Right atrium auricular region (tissue), 2 donors: ENCODE data around the gene CDA. TPM values are rescaled to one million over a fixed set of nuclear protein-coding genes. Genes with fewer than 3 reads are reported as not detected.
A peak's percentile ranks its signal among the peaks of the same experiment; 100 is the strongest.

Source experiments
- DNase-seq: peaks from one replicate; pipeline ENCODE4 v3.0.0-alpha.2; 2019; ENCODE audit warnings: low spot score
- H3K27ac ChIP-seq, 2 donors: fragments of 200-600 bp; sonication (generic); 1 replicate in 1 of 2; 2 replicates in 1 of 2; pipeline ENCODE4 v1.5.1; 2016 to 2019
- H3K27me3 ChIP-seq, 2 donors: fragments of 200-600 bp; sonication (generic); one replicate each; pipeline versions ENCODE4 v1.5.1 to v1.6.0; 2017 to 2019
- H3K36me3 ChIP-seq: fragments of 200-600 bp; sonication (generic); one replicate; pipeline ENCODE4 v1.5.1; 2016
- H3K4me1 ChIP-seq, 2 donors: fragments of 200-600 bp; sonication (generic); one replicate each; pipeline versions ENCODE4 v1.5.1 to v1.6.0; 2017 to 2019
- H3K4me3 ChIP-seq, 2 donors: fragments of 200-600 bp; sonication (generic); 1 replicate in 1 of 2; 2 replicates in 1 of 2; pipeline ENCODE4 v1.5.1; 2017 to 2019; ENCODE audit warnings: mild to moderate bottlenecking in 1 of 2, moderate library complexity in 1 of 2
- H3K9me3 ChIP-seq, 2 donors: fragments of 200-600 bp; sonication (generic); one replicate each; pipeline ENCODE4 v1.5.1; 2019
- CTCF ChIP-seq, 2 donors: fragments of 200-600 bp; sonication (generic); IDR thresholded peaks; one replicate each; pipeline ENCODE4 v1.5.1; 2019; ENCODE audit warnings: antibody characterized with exemption in 2 of 2
- total RNA-seq, 2 donors: library from RNA; depleted of rRNA; stranded (reverse); fragments of >200 nt; gene quantifications; one replicate each; pipeline ENCODE4 v1.1.0, GENCODE V29; 2016

Gene CDA
- total RNA-seq, 2 donors from 2014 or later, result 1.3 to 6.6 TPM

GRCh38 chr1:20565234-20565633 is 23.7 kb upstream of the CDA start:
- Histone ChIP-seq H3K4me3 (no peak overlapping the region), H3K4me1 (no peaks in the 10 kb centered on the region), H3K27ac (no peak overlapping the region), H3K9me3 (no peaks in the 10 kb centered on the region), H3K27me3 (no peaks in the 10 kb centered on the region), H3K36me3 (no peaks in the 10 kb centered on the region)
- no peak for DNase-seq
- TF ChIP-seq CTCF (IDR thresholded peaks at IDR 0.05), result no peak

- Histone ChIP-seq H3K27me3 (no peaks in the 10 kb centered on the region), H3K27ac (no peak overlapping the region), H3K4me3 (no peak overlapping the region), H3K9me3 (no peaks in the 10 kb centered on the region), H3K36me3 (no peaks in the 10 kb centered on the region), H3K4me1 (no peaks in the 10 kb centered on the region)
- no peak for TF ChIP-seq CTCF (IDR thresholded peaks at IDR 0.05)
- no peak for DNase-seq
Observed at GRCh38 chr1:20569523-20570098, 19.3 kb upstream of the CDA start.

GRCh38 chr1:20571427-20571826 is 17.5 kb upstream of the CDA start:
- no peak for DNase-seq
- no peak for TF ChIP-seq CTCF (IDR thresholded peaks at IDR 0.05)
- H3K4me3 ChIP-seq, result no peak overlapping the region
- H3K27ac ChIP-seq, result no peak overlapping the region
- H3K4me1 ChIP-seq, result no peaks in the 10 kb centered on the region
- H3K36me3 ChIP-seq, result no peaks in the 10 kb centered on the region
- no peaks in the 10 kb centered on the region for H3K9me3 ChIP-seq
- H3K27me3 ChIP-seq, result no peaks in the 10 kb centered on the region

- Histone ChIP-seq H3K36me3 (no peaks in the 10 kb centered on the region), H3K9me3 (no peaks in the 10 kb centered on the region), H3K27me3 (no peaks in the 10 kb centered on the region), H3K27ac (no peak overlapping the region), H3K4me1 (no peaks in the 10 kb centered on the region), H3K4me3 (no peak overlapping the region)
- no peak for DNase-seq
- no peak for TF ChIP-seq CTCF (IDR thresholded peaks at IDR 0.05)
Observed at GRCh38 chr1:20573987-20574386, 14.9 kb upstream of the CDA start.

GRCh38 chr1:20574686-20575540 is 14.0 kb upstream of the CDA start:
- TF ChIP-seq CTCF (IDR thresholded peaks at IDR 0.05), result peak; percentile 55 to 76
- Histone ChIP-seq H3K4me3 (no peak overlapping the region), H3K27me3 (no peaks in the 10 kb centered on the region), H3K9me3 (no peaks in the 10 kb centered on the region), H3K4me1 (no peaks in the 10 kb centered on the region), H3K36me3 (no peaks in the 10 kb centered on the region), H3K27ac (no peak overlapping the region)
- peak; percentile 90 for DNase-seq
